Right kidney (tissue), 9 donors: ENCODE data around the gene IGFL2.
"Not testable (repeated sequence)": the region's sequence is repeated elsewhere in the genome, so short reads cannot be mapped to it uniquely, and the experiment has no call there.

Experiments
- DNase-seq: peaks from one replicate; pipeline ENCODE4 v3.0.0-alpha.2; 2016
- long read RNA-seq, 8 donors: transcript quantifications; one replicate each; lab custom pipeline, GENCODE V29; 2026

The IGFL2 gene
- long read RNA-seq, donor 1 = 0 reads
- long read RNA-seq, donor 2 = 0 reads
- long read RNA-seq, donor 3 = 0 reads
- long read RNA-seq, donor 4 = 0 reads
- long read RNA-seq, donor 5 = 0 reads
- long read RNA-seq, donor 6 = 0 reads
- long read RNA-seq, donor 7 = 0 reads
- long read RNA-seq, donor 8 = 0 reads

- no peak for DNase-seq
Measured at GRCh38 chr19:46147791-46148288, at the start of gene IGFL2. IGFL2 (plus strand) TSS chr19:46148238; CDS start chr19:46148279, 41 bp downstream.

- no peak for DNase-seq
Measured at GRCh38 chr19:46100344-46100743, 47.7 kb upstream of the IGFL2 start.

GRCh38 chr19:46101293-46101692 is 46.7 kb upstream of the IGFL2 start:
- no peak for DNase-seq

GRCh38 chr19:46102333-46102732 is 45.7 kb upstream of the IGFL2 start:
- DNase-seq = not testable (repeated sequence)

GRCh38 chr19:46107371-46107770 is 40.7 kb upstream of the IGFL2 start:
- no peak for DNase-seq

- DNase-seq = no peak
Measured at GRCh38 chr19:46109876-46110275, 38.2 kb upstream of the IGFL2 start.

GRCh38 chr19:46111376-46111775 is 36.7 kb upstream of the IGFL2 start:
- no peak for DNase-seq

GRCh38 chr19:46112527-46112926 is 35.5 kb upstream of the IGFL2 start:
- DNase-seq = no peak

- no peak for DNase-seq
Measured at GRCh38 chr19:46113726-46114125, 34.3 kb upstream of the IGFL2 start.

- no peak for DNase-seq
Measured at GRCh38 chr19:46115396-46116106, 32.5 kb upstream of the IGFL2 start.

- no peak for DNase-seq
Measured at GRCh38 chr19:46116121-46116520, 31.9 kb upstream of the IGFL2 start.

GRCh38 chr19:46118136-46118535 is 29.9 kb upstream of the IGFL2 start:
- no peak for DNase-seq

GRCh38 chr19:46124638-46125115 is 23.4 kb upstream of the IGFL2 start, which contains the start of gene IGFL3:
IGFL3 (minus strand) TSS chr19:46124688; CDS start chr19:46124649, 39 bp downstream.
- DNase-seq = no peak

GRCh38 chr19:46125447-46125846 is 22.6 kb upstream of the IGFL2 start:
- DNase-seq = no peak

GRCh38 chr19:46126086-46126580 is 21.9 kb upstream of the IGFL2 start:
- no peak for DNase-seq

GRCh38 chr19:46131485-46132143 is 16.4 kb upstream of the IGFL2 start:
- no peak for DNase-seq

GRCh38 chr19:46132508-46133100 is 15.4 kb upstream of the IGFL2 start:
- DNase-seq = peak; percentile 16

GRCh38 chr19:46133101-46133627 is 14.9 kb upstream of the IGFL2 start:
- peak; percentile 19 for DNase-seq

- DNase-seq = no peak
Measured at GRCh38 chr19:46133777-46134241, 14.2 kb upstream of the IGFL2 start.

- DNase-seq = no peak
Measured at GRCh38 chr19:46134527-46134926, 13.5 kb upstream of the IGFL2 start.

- DNase-seq = no peak
Measured at GRCh38 chr19:46137915-46138473, 10.0 kb upstream of the IGFL2 start.

- no peak for DNase-seq
Measured at GRCh38 chr19:46141421-46141820, 6.6 kb upstream of the IGFL2 start.
